ENCODE measurements around the gene ST6GALNAC5.
"Not testable (repeated sequence)": the region's sequence is repeated elsewhere in the genome, so short reads cannot be mapped to it uniquely, and the experiment has no call there.

Gene ST6GALNAC5

DNA sequence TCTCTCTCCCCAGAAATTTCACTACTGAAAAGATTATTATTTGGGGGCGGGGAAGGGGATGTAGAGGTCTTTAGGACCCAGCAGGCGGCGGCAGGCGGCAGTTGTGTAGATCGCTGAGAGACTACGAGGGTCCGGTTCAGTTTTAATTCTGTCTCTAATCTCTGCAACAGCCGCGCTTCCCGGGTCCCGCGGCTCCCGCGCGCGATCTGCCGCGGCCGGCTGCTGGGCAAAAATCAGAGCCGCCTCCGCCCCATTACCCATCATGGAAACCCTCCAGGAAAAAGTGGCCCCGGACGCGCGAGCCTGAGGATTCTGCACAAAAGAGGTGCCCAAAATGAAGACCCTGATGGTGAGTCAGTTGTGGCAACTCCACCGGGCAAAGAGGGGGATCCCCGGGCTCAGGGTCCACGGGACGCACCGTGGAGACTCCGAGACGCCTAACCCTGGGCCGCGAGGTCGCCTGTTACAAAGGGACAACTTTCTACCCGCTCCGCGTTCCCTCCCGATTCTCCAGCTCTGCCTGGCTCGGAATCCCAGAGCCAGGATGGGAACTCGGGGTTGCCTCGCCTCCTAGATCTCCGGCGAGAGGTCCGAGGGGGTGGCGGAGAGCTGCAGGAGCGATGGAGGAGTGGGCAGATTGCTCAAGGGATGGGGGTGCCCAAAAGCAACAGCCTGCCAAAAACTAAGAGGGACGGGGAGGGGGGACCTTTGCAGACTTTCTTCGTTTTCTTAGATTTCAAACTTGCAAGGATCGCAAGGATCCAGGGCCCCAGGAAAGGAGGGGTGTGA, at the start of gene ST6GALNAC5:
TSS of gene ST6GALNAC5 (plus strand) at position 139 of the 789 bp plus-strand sequence.
- ATAC-seq, result no peak

DNA sequence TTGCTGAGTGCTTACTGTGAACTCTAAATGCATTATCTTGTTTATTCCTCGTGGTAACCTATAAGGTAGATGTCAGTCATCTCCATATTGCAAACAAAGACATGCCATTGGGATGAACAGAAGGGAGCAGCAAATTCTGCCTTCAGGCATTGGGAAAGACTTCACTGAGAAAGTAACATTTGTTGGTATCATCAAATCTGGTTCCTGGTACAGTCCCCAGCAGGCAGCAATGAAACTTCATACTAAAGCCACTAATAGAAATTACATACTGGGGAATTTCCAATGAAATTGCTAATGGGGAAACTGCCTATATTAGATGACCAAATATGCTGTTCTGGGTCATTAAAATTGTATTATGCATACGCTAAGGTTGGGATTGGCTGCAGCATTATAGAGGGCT, 47.3 kb upstream of the ST6GALNAC5 start:
- ATAC-seq, result no peak

DNA sequence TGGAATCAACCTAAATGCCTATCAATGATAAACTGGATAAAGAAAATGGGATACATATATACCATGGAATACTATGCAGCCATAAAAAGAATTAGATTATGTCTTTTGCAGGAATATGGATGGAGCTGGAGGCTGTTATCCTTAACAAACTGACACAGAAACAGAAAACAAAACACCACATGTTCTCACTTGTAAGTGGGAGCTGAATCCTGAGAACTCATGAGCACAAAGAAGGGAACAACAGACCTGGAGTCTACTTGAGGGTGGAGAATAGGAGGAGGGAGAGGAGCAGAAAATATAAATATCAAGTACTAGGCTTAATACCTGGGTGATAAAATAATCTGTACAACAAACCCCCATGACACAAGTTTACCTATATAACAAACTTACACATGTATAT, 44.3 kb upstream of the ST6GALNAC5 start:
- not testable (repeated sequence) for ATAC-seq

DNA sequence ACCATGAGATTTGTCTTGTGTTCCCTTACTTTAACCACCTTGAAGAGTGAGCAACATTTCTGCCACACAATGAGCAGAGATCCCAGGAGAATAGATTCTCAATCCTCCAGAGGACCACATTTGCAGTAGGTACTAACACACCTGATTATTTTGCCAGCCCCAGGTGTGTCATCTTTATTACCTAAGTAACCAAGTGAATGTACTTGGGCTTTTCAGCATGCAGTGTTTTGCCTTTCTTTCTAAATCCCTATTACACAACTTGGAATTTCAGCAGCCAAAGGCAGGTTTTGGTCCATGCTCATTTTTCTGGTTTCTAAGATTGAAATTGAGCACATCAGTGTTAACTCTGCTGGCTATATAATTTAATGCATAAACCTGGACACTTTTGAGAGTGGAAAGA, 43.2 kb upstream of the ST6GALNAC5 start:
- no peak for ATAC-seq

DNA sequence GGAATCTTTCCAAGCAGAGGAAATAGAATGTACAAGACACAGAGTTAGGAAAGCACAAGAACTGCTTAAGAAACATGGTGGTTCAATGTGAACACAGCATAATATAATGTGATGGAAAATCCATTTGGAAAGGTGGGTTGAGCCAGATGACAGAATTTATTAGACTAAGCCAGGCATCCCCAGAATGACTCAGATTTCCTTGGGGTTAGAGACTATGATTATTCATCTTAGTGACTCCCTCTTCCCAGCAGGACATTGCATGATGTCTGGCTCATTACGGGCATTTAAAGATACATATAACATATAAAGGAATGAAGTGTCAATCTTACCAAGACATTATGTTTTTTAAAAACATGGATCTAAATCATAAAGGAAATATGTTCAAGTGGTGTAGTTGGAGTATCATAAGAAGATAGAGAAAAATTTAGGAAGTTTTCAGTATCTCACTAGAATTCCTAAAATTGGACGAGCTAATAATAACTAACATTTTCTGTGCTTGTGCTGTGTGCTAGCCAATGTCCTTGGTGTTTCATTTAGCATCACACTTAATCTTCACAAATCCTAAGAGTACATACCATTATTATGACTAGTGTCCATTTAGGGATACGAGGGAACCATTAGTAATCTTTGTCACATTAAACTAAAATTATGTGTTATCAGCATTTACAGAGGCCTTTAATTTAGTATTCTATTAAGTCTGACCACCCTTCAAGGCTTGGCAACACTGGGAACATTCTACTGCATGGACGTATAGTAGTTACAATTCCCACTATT, 41.0 kb upstream of the ST6GALNAC5 start:
- no peak for ATAC-seq

DNA sequence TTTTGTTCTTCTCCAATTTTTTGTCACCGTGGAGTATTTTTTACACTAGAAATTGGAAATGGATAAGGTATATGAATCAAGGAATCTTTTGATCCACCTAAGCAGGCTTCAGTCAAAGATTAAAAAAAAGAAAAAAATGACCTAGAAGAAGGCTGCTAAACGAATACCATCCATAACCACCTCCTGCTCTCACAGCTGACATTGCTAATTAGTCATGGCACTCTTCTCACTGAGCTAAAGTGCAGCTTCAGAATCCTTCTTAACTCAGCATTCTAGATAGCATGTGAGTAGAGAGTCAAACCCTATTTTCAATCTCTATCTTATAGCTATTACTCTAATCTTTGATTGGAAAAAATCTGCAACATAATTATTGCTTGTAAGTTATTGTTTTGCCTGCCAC, 40.2 kb upstream of the ST6GALNAC5 start:
- ATAC-seq, result no peak

DNA sequence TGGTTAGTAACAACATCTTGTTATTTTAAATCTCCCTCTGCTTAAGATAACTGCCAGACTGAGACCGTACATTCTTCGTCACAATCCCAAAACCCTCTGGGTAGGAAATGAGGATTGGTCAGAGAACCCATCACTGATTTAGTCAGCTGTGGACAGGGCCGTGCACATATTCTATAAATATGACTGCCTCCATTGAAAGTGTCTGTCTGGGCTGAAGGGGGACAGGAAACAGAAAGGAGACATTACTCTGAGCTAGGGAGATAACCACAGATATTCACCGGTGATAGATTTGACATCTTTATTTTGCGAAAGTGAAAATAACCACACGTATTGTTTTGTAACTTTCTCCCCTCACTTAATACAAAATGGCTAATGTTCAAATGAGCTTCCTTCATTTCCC, 36.9 kb upstream of the ST6GALNAC5 start:
- ATAC-seq, result no peak

DNA sequence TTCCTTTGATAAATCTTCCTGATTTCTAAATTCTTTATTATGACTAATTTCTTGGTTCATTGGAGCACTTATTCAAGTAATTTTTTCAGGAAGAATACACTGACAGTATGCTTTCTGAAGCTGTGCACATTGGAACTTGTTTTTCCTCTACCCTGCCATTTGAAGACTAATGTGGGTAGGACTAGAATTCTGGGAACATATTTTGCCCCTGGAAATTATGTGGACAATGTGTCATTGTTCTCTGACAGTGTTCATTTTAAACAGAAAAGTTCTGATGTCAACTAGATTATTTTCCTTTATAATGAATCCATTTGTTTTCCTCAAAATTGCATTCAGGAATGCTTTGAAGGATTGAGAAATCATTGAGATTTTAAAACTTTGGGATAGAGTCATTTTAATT, 34.8 kb upstream of the ST6GALNAC5 start:
- ATAC-seq, result no peak

DNA sequence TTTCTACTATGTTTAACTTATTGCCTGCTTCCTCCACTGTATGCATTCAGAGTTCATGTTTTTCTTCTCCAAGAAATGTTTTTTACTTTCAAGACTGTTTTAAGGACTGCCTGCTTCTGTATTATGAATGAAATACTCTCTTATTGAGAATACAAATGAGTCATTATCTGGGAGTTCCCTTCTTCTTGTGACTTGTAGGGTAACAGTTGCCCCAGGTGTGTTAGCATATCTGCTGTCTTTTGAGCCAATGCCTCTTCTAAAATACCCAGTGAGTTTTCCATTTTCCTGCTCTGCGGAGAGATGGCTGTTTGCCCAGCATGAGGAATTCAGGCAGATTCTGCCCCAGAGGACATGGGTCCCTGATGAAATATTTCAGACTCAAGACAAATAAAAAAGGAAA, 34.1 kb upstream of the ST6GALNAC5 start:
- ATAC-seq, result no peak

DNA sequence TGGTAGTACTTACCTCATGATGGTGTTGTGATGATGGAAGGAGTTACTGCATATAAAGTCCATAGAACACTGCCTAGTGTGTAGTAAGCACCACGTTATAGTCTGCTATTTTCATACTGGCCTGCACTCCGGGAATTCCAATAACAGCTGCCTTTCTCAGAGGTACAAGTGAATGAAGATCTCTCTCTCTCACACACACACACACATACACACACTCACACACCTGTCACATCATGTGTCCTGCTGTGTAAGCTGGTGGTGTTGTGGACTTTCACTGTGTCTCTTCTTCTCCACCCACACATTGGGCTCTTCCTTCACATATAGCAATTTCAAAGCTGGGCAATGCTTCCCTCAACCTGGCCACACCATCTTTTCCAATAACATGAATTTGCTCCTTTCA, 33.4 kb upstream of the ST6GALNAC5 start:
- ATAC-seq, result no peak

DNA sequence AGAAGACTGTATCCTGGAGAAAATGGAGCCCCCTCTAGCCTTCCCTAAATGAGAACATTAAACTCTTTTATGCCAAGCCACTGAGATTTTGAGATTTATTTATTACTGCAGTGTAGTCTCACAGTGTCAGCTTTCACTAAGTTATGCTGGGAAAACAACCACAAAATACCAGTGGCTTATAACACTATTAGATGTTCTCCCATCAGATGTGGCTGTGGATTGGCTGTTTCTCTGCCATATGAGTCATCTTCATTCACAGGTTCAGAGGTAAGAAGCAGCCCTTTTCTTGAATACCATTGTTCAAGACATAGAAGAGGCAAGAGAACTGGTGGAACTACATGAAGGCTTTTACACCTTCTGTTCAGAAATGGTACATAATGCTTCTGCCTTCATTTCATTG, 32.1 kb upstream of the ST6GALNAC5 start:
- no peak for ATAC-seq

DNA sequence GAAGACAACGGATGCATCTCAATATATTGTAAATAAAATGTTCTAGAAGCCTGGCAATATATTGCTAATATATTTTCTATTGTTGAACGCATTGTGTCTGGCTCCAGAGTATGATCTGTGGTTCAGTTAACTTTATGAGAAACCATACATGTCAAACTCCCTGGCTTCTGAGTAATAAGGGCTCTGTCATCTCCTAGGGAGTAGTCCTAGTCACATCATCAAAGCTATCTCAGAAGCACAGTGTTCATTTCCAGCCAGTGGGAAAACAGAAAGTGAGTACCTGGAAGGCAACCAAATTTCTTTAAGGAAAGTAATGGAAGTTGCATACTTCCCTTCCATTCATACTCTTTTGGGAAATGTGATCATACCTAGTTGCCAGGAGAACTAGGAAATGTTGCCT, 27.0 kb upstream of the ST6GALNAC5 start:
- ATAC-seq, result no peak

DNA sequence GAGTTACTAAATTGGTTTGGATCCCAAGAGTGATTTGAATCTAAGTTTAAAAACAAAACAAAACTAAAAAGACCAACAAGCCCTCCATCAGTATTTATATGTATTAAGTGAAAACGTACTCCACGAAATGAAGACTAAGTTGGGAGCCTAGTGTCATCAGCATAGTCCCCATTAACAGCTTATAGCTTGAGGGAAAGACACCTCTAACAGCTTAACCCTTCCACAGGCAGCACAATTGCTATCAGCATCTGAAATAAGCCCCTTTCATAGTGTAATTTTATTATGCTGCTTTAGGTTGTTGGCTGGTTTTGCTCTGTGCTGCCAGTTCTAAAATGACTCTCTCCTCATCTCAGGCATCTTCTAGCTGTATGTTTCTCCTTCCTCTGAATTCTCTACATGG, 25.8 kb upstream of the ST6GALNAC5 start:
- no peak for ATAC-seq

DNA sequence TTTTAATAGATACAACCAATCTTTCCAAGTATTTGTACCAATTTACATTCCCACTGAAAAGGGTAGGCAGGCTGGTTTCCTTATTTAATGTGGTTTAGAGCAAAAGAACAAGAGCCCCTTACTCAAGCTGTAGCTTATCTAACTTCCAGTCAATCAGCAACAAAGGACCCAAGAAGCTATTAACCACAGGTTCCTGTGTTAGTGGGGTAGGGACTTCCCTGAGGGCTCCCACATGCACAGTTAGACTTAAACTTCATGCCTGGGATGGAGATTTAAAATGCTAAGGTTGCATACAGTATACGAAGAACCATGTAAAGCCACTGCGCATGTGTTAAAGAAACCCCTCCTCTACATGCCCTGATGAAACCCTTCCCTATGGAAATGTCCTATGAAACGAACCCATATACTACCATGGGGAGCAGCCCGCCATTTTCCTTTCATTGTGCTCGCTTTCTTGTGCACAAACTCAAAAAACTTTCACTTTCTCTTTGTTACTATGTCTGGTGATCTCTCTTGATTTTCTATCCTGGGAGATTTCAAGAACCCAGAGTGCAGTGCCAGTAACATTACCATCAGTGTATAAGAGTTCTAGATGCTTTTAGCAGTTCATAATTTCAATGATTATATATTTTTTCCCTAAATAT, 23.3 kb upstream of the ST6GALNAC5 start:
- ATAC-seq, result no peak

DNA sequence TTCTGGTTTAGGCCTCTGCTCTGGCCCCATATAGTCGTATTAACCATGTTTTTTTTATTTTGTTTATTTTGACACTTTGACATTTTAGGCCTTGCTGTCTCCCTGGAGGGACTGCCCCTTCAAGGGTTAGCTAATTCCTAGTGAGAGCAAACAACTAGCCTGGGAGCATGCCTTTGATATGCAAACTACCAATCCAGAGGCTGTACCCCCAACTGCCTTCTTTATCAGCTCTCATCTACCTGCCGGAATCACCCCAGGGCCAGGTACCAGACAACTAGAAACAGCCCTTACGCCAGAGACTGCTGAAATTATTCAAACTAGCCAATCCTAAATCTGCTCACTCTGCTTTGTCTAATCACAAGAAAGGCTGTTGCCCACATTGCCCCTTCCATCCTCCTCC, 13.0 kb upstream of the ST6GALNAC5 start:
- ATAC-seq, result no peak

DNA sequence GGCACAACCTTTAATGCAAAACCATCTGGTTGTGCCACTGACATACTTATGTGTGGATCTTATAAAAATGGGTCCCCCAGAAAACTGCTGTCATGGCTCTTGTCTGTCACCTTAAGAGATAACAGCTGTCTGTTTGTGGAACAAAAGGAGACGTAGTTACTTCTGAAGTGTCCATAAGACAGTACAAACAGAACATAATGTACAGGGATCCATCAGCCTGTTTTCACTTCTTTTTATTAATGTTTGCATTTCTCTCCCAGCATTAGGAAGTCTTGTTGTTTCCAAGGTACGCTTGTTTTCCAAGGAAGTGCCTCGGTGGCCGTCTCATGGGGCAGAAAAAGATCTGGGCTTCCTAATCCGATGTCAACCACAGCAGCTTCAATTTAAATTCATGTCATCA, 11.2 kb upstream of the ST6GALNAC5 start:
- no peak for ATAC-seq

DNA sequence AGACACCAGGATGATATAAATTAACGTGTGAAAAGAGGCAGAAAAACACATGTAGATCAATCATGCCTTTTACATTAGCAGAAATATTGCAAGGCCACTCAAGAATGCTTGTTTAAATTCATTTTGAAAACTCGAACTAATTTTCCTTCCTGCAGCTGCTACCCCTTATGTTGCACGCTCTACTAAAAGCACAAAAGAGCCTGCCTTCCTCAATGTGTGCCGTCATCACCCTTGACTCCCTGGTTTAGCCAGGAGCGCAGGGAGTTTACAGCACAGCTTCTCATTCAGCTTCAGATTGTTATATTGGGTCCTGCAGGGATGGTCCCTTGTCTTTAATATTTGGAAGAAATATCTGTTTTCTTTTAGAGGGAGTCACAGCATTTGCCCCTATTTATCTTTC, 10.1 kb upstream of the ST6GALNAC5 start:
- no peak for ATAC-seq

DNA sequence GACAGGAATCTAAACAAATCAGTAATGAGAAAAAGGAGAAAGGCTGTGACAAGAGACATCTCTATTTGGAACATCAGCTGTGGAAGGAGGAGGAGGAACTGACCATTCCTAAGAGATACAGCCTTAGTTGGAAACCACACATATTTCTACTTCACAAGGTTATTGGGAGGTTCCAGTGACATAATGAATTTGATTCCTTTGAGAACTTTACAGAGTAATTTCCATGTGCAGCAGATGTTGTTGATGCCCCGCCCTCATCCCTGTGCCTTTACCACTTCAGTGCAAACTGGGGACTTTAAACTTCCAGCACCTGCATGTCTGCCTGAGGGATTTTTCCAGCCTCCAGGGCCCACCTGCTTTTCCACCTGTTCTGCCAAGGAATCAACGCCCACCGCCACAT, 9.3 kb upstream of the ST6GALNAC5 start:
- ATAC-seq, result no peak

DNA sequence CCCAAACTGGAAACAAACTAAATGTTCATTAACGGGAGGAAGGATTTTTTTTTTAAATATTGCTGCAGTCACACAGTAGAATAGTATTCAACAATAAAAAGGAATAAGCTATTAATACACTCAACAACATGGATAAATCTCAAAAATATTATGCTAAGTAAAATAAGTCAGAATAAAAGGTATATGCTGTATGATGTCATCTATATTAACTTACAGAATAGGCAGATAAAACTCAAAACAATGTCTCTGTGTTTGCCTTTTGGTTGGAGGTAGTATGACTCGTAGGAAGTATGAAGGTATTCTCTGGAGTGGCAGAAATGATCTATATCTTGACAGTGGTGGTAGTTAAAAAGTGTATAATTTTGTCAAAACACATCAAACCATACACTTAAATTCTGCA, 6.1 kb upstream of the ST6GALNAC5 start:
- no peak for ATAC-seq

DNA sequence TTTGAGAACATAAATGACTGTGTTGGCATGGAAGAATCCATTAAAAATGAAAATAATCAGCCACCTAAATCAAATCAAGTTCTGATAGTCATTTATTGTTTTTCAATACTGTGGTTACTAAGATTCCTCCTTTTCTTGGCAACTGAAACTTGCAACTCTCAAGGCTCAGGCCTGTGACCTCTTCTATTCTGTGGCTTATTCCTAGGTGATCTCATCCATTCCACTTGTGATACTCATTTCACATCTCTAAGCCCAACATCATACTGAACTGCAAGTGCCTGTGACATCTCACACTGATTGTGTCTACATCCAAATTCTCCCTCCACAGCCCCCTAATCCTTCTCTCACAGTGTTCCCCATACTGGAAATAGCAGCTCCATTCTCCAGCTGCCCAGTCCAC, 4.8 kb upstream of the ST6GALNAC5 start:
- no peak for ATAC-seq

DNA sequence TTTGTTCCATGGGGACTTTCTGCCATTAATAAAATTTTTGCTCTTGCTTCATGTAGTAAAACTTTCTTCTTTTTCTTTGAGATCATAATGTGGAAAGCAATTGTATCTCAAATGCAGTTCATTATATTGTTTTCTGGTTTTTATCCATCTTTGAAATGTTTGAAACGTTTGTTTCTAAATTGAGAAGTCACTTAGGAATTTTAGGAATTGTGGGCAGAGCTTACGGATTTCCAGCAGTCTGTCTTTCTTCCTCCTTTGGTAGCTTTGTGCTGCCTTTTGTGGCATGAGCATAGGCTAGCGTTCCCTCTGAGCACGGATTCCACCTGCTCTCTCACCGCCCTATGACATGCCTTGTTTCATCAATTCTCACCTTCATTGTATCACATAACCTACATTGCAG, 2.9 kb upstream of the ST6GALNAC5 start:
- ATAC-seq, result no peak

DNA sequence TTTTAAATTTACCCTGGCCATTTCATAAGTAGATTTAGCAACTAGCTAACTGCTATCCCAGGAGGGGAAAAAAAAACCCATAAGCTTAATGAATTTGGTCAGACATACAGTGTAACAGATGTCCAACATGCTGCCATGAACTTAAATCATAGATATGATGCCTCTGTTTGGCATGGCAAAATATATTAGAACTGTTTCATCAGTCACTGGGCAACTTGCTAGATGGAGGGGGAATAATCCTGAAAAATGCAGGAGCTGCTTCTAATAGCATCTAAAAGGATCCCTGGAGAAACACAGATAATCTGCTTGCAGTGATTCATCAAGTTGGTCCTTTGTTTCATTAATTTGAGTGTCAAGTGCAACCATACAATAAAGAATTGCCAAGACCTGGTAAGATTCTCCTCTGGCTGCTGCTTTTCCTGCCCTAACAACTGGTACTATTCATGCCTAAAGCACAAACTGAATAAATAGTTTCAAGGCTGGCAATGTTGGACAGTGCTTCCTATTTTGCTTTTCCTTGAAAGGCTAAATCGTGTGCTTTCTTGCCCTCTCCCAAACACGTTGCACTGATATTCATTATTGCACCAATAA, 1.5 kb upstream of the ST6GALNAC5 start:
- no peak for ATAC-seq

DNA sequence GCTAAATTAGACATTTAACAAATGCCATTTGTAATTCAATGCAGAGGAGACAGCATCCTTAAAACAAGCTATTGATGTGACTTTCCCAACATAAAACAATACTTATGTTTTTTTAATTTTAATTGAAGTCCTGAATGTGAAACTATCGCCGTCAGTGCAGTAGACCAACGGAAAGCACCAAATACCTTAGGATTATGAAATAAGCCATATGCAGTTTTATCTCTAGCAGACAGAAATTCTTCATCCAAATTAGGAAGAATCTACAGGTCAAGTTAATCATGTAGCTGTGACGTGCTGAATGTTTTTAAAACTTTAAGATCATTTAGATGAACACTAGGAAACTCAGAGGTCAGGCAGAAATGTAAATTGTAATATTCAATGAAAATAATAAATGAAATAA, 714 bp upstream of the ST6GALNAC5 start:
- no peak for ATAC-seq

Measured in activated CD4-positive, CD25-positive, alpha-beta regulatory T cell treated with anti-CD3 and anti-CD28 coated beads, Interleukin-2, amount 50 U/mL, for 24 hours (primary cell).